ENCODE data around the gene GSTM3. TPM values are rescaled to one million over a fixed set of nuclear protein-coding genes. Genes with fewer than 3 reads are reported as not detected.
A peak's percentile ranks its signal among the peaks of the same experiment; 100 is the strongest.
"Not testable (repeated sequence)": the region's sequence is repeated elsewhere in the genome, so short reads cannot be mapped to it uniquely, and the experiment has no call there.

GSTM3 gene
- total RNA-seq, 1 donor from 2014 or later: 4.7 TPM

GRCh38 chr1:109754738-109755137 is 13.9 kb upstream of the GSTM3 start:
- no peak for DNase-seq (ENCODE audit: low read depth)
- Histone ChIP-seq H3K4me3 (ENCODE audit: low read depth, low read length) (no peak overlapping the region), H3K36me3 (ENCODE audit: control insufficient read depth, insufficient read depth, low read length) (no peaks in the 10 kb centered on the region), H3K27me3 (ENCODE audit: control insufficient read depth, insufficient read depth, low read length) (no peaks in the 10 kb centered on the region)
- TF ChIP-seq CTCF (IDR thresholded peaks at IDR 0.05; ENCODE audit: insufficient read depth, low read length, severe bottlenecking): no peak
- no peak for FAIRE-seq

DNA sequence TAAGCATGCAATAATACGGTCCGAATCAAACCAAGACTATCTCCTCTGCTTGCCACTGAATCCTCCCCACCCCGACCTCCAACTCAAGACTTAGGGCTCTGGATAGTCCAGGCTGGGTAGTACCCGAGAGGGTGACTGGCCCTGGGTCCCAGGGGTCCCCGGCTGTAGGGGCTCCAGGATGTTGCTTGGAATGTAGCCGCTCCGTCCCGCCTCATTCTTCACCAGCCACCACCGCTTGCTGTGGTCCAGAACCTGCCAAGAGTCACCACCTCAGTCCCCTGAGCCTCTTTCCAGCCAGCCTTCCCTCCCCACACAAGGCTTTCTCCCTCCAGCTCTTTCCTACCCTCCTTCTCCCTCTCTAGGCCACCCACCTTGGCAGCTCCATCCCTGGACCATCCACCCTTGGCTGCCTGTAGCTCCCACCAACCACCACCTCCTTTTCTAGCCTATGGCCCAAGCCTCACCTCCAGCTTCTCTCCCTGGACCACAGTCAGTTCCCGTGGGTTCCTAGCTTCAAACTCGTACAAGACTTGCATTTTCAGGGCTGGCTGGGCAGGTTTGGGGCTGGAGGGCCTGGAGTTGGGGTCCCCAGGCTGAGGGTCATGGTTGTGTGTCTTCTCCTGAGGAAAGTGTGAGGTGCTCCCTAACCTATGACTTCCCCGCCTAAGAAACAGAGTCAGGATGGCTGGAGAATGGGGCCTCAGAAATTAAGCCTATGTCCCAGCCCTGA is 10.9 kb upstream of the GSTM3 start:
- no peak for DNase-seq (ENCODE audit: low read depth)
- no peaks in the 10 kb centered on the region for H3K36me3 ChIP-seq (ENCODE audit: control insufficient read depth, insufficient read depth, low read length)
- no peaks in the 10 kb centered on the region for H3K27me3 ChIP-seq (ENCODE audit: control insufficient read depth, insufficient read depth, low read length)
- no peak for FAIRE-seq
- no peak overlapping the region for H3K4me3 ChIP-seq (ENCODE audit: low read depth, low read length)
- no peak for TF ChIP-seq CTCF (IDR thresholded peaks at IDR 0.05; ENCODE audit: insufficient read depth, low read length, severe bottlenecking)

- no peaks in the 10 kb centered on the region for H3K36me3 ChIP-seq (ENCODE audit: control insufficient read depth, insufficient read depth, low read length)
- DNase-seq (ENCODE audit: low read depth): no peak
Measured at GRCh38 chr1:109750920-109751319, 10.1 kb upstream of the GSTM3 start.

GRCh38 chr1:109750241-109750882 is 9.5 kb upstream of the GSTM3 start:
- no peak overlapping the region for H3K4me3 ChIP-seq (ENCODE audit: low read depth, low read length)
- no peaks in the 10 kb centered on the region for H3K36me3 ChIP-seq (ENCODE audit: control insufficient read depth, insufficient read depth, low read length)
- DNase-seq (ENCODE audit: low read depth): no peak
- TF ChIP-seq CTCF (IDR thresholded peaks at IDR 0.05; ENCODE audit: insufficient read depth, low read length, severe bottlenecking): no peak
- H3K27me3 ChIP-seq (ENCODE audit: control insufficient read depth, insufficient read depth, low read length): no peaks in the 10 kb centered on the region
- no peak for FAIRE-seq

More at GRCh38 chr1:109750920-109751319, 10.1 kb upstream of the GSTM3 start:
- Histone ChIP-seq H3K4me3 (ENCODE audit: low read depth, low read length) (no peak overlapping the region), H3K27me3 (ENCODE audit: control insufficient read depth, insufficient read depth, low read length) (no peaks in the 10 kb centered on the region)
- no peak for TF ChIP-seq CTCF (IDR thresholded peaks at IDR 0.05; ENCODE audit: insufficient read depth, low read length, severe bottlenecking)
- FAIRE-seq: peak; percentile 36

GRCh38 chr1:109749221-109749620 is 8.4 kb upstream of the GSTM3 start:
- TF ChIP-seq CTCF (IDR thresholded peaks at IDR 0.05; ENCODE audit: insufficient read depth, low read length, severe bottlenecking): no peak
- FAIRE-seq (no peak), DNase-seq (ENCODE audit: low read depth) (no peak)
- H3K4me3 ChIP-seq (ENCODE audit: low read depth, low read length): no peak overlapping the region
- H3K36me3 ChIP-seq (ENCODE audit: control insufficient read depth, insufficient read depth, low read length): no peaks in the 10 kb centered on the region
- H3K27me3 ChIP-seq (ENCODE audit: control insufficient read depth, insufficient read depth, low read length): no peaks in the 10 kb centered on the region

DNA sequence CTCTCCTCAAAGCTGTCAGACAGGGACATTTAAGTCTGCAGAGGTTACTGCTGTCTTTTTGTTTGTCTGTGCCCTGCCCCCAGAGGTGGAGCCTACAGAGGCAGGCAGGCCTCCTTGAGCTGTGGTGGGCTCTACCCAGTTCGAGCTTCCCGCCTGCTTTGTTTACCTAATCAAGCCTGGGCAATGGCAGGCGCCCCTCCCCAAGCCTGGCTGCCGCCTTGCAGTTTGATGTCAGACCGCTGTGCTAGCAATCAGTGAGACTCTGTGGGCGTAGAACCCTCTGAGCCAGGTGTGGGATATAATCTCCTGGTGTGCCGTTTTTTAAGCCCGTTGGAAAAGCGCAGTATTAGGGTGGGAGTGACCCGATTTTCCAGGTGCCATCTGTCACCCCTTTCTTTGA is 7.5 kb upstream of the GSTM3 start:
- H3K4me3 ChIP-seq (ENCODE audit: low read depth, low read length); FAIRE-seq; H3K36me3 ChIP-seq (ENCODE audit: control insufficient read depth, insufficient read depth, low read length); DNase-seq (ENCODE audit: low read depth); H3K27me3 ChIP-seq (ENCODE audit: control insufficient read depth, insufficient read depth, low read length): not testable (repeated sequence)

Data from bronchial epithelial cell (primary cell).